ENCODE data around the gene CDK6.

GRCh38 chr7:92876836-92877235, 40.5 kb upstream of the CDK6 start:
- TF ChIP-seq CTCF (conservative IDR thresholded peaks at IDR 0.05 in 1 of 2, IDR thresholded peaks at IDR 0.05 in 1 of 2; ENCODE audit: extremely low read depth in 1 of 2, insufficient read depth in 1 of 2, low read depth in 1 of 2, low read length in 2 of 2) (no peak), EZH2 (IDR thresholded peaks at IDR 0.05; ENCODE audit: borderline replicate concordance, low read length) (no peak)

Measured in mammary epithelial cell (primary cell).